ENCODE results near the gene TNNC1.

The TNNC1 gene

DNA sequence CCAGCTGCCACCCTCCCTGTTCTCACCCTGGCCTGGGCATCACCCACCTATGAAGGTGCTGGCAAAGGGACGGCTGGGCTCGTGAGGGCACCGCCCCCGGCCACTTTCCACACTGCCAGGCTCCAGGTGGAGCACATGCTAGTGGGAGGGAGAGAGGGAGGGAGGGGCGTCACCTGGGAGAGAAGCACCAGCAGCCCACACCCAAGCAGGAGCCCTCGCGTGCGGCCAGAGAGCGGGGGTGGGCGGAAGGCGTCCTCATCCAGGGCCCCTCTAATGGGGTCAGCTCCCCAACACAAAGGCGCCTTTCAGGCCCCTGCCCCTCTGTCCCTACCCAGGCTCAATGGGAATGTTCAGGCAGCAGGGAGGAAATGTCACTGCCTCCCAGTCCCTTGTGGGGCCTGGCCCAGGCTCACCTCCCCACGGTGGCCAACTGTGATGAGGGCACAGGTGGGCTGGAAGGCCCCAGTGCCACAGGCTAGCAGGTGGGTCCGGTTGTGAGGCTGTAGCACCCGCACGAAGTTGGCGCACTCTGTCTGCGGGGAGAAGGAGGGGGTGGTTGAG, 12.0 kb downstream of the TNNC1 start:
- no peak for DNase-seq

DNA sequence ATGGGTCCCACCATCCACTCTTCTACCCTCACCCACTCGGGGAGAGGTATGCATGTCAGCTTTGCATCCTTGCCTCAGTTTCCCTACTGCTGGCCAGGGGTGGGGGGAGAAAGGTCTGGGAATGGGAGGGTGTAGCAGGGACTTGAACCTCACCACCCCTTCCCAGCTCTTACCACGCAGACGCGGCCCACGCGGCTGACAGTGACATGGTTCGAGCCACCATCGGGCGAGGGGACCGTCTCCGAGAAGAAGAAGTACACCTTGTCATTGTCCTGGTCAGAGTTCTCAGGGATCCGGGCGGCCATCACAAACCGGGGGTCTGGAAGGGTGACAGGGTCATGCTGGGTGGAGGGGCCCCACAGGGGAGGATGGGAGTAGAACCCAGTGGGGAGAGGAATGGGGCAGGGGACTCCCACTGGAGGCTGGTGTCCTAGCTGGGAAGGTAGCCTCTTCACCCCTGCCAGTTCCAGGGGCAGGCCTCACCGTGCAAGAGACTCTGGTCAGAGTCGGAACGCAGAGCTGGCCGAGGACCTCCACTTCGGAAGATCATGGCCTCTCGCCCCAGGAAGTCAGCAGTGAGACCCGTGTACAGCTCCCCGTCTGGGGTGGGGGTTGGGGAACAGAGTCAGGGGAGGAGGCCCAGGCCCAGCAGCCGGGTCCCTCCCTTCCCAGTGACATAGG, 12.6 kb downstream of the TNNC1 start:
- DNase-seq: no peak

DNA sequence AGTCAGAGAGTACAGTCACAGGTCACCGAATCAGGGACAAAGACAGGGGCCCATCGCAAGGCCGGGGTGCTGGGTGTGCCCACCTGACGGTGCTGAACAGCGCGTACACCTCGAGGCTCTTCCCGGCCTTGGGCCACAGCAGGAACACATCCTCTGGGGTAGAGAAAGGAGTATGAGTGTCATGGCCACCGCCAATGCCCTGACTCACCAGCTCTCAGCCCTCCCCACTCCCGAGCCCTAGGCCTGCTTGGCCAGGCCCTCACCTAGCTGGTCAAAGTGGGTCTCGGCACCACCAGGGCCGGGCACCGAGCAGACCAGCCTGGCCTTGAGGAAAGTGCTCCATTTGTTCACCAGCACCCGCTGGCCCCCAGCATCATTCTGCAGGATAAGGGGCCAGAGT, 13.2 kb downstream of the TNNC1 start:
- DNase-seq: no peak

DNA sequence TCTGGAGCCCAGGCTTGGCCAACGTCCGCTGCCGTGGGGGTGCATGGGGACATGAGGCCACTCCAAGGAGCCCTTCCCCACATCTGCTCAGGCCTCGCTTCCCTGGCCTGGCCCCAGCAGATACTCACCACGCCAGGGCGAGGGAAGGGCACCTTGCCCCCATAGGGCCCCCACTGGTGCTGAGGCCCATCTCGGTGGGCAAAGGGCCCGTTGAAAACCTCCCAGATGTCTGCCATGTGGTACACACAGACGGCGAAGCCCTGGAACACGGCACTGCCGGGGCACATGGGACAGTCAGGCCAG, 13.6 kb downstream of the TNNC1 start:
- DNase-seq: no peak

DNA sequence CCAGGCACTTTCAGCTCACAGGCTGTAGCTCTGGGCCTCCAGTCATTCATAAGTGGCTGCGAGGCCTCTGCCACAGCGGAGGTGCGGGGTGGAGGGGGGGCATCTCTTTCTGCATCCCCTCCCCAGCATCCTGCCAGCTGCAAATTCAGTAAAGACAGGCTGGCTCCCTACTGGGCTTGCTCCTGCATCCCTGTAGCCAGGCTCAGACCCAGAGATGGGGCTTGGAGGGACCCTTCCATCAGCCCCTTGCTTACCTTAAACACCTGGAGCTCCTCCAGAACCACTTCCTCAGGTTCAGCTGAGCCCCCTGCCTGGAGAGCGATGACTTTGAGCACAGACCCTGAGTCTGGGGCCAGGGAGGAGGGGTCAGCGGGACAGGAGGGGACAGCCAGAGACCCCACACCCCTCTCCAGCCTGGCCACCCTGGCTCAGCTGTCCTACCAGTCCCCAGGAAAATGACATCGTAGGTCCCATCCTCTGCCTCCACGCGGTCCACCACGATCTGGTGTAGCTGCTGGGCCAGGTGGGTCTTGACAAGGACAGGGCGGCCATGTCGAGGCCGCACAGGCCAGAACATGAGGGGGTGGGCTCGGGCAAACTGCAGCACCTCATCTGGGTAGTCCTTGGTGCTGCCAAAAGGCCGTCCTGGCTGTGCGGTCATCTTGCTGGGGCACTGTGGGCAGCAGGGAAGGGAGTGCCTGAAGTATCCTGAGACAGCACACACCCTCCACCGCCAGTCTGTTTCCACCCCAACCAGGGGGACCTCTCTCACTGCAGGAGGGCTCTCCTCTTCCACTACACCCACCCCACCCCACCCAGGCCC, 14.2 kb downstream of the TNNC1 start:
- DNase-seq: no peak

DNA sequence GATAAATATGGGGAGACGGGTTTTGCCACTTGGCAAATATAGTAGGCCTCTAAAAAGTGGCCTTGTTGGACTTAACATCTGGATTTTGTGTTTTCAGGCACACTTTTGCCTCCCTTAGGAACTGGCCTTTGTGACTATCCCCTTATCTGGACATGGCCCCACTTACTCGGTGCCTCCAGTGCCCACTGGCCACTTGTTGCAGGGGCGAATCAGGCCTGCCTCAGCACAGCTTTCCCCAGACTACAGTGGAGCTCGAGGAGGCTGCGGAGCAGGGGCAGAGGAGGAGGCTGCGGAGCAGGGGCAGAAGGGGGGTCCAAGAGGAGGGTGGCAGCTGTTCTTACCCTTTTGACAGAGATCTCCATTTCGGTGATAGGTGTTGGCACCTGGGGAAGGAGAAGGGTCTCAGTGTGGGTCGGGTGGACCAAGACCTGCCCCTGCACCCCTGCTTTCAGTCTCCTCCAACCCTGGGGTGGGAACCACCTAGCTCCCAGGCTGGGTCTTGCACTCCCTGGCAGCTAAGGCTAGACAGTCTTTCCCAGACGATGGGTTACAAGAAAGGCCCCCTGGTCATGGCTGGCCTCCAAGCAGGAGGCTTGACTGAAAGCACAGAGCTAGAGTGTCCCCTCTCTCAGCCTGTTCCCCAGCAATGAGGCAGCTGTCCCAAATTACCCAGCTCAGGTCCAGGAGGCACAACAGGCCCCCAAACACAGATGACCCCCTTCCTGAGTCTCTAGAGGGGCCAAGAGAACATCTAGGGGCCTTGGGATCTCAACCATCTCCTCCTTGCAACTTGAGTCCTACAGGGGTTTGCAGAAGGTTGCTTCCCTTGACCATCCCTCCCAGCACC, 15.0 kb downstream of the TNNC1 start:
- DNase-seq: no peak

DNA sequence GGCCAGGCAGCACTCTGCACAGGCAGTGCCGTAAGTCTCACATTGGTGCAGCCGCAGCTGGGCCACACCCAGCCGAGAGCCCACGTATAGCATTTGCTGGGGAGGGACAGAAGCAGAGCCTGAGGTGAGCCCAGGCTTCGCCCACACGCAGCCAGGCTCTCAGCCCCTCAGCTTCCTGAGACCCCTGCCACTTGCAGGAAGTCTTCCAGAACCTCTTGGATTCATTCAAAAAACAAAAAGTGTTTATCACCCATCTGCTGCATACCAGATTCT, 15.8 kb downstream of the TNNC1 start:
- no peak for DNase-seq

DNA sequence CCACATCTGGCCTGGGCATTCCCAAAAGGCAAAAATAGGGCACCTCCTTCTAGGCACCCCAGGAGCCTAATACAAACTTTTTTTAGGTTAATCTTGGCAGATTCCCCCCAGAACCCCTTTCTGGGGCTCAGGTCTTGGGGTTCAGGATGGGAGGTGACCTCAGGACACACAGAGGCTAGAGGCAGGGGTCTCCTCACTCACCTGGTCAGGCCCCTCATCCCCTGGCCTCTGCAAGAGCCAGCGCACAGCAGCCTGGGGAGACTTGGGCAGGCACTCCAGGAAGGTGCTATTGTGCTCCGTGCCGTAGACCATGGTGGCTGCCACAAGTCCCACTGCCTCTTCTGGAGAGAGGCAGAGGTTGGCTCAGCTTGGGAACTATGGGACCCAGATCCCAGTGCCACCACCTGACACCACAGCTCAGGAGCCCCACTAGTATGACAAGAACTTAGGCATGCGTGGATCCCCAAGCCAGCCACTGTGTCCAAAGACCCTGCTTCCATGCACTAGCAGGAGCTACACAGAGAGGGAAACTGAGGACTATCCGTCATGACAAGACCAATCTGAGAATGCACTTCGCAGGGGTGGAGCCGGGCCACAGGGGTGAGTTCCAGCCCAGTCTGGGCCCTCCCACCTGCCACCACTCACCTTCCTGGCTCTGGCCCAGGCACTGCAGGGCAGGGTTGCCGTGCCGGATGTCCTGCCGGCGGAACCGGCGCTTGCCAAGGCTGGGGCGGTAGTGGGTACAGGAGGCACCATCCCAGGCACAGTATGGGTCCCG, 16.3 kb downstream of the TNNC1 start:
- DNase-seq: no peak

DNA sequence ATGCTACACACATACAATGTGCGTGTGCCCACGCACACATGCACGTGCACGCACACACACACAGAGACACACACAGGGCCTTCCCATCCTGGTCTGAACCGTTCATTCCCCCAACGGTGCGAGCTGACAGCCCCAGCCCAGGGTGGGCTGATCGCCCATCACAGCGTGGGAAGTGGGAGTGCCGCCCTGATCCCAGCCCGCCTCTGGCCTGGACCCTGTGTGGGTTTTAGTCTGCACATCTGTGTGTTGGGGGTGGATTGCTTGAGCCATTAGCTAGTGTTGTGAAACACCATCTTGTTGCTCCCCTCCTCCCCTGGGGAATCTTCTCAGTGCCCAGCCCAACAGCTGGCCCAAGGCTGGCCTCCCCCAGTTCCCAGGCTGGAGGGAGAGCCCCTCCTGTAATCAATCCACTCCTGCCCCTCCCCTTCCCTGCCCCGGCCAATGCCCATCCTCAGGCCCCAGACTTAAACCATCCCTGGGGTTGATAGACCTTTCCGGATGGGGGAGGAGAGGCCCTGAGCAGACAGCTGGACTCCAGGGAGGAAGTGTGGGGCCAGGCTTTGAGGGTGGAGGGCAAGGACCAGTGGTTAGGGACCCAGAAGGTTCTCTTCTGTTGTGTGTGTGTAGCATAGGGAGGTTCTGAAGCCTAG, 17.2 kb downstream of the TNNC1 start:
- no peak for DNase-seq

DNA sequence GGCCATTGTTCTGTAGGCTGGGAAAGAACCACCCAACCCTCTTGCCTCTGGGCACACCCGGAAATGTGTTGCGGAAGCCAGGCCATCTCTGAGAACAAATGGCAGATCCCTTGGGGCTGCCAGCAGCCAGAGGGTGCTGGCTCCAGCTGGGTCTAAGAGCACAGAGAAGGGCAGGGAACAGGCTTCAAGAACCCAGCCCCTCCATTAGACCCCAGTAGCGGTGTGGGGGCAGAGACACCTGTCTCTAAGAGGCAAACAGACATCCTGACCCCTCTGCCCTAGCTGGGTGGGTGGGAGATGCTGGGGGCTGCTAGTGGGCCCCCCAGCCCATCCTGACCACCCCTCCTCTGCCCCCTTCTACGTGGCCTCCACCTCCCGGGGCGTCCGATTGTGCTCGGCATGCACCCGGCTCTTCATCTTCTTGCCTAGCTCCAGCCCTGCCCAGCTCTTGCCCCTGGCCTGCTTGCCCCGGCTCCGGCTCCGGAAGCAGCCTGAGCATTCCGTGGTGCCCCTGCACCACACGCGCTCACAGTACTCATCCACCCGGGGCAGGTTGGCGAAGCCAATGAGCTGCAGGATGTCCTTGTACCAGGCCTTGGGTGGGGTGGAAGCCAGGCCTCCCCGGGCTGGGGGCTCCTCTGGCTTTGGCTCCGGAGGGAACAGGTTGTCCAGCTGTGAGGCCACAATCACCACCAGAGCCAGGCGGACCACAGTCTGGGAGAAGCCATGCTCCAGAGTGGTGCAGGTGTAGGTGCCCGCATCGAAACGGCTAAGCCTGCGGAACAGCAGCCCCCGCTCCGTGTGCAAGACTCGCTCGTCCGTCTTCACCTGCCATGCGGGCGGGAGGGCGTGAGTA, 18.4 kb downstream of the TNNC1 start:
- no peak for DNase-seq

DNA sequence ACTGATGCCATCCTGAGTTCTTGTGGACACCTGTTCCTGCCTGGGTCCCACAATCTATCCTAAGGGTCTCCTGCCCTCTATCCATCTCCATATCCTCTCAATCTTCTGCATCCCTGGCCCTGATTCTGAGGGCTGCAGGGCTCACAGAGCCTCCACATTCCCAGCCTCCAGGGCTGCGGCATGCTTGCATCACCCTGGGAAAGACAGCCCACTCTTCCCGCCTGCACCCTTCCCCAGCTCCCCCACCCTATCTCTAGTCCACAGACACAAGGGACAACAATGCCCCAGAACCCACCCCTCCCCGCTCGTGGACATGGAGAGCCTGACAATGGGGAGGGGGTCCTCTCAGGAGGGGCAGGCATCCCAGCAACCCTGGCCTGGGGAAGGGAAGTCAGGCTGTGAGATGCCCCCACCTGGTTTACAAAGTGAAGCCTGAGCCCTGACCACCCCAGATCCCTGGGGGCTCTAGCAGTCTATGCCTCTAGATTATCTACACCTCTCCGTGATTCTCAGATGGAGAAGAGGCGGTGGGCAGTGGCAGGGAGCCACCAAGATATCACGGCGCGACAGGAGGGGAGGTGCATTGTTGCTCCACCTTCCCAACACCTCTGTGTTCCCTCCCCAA, 19.2 kb downstream of the TNNC1 start:
- no peak for DNase-seq

DNA sequence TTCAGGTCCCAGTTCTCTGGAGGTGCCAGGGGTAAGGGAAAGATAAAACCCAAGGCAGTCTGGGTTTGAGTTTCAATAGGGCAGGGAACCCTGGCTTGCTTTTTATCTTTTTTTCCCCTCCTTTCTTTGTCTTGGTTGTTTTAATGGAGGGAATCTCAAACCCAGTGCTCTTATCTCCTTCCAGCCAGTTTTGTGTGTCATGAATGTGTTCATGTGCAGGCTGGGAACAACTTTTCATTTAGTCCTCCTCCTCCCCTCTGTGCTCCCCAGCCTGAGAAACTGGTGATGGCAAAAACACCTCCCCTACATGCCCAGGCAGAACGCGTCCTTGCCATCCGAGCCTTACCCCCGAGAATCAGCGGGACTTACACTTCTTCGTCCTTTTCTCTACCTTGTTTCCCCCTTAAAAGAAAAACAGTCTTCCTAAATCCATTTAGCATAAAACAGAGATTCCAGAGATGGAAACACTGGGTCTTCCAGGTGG, 19.8 kb downstream of the TNNC1 start:
- DNase-seq: no peak

DNA sequence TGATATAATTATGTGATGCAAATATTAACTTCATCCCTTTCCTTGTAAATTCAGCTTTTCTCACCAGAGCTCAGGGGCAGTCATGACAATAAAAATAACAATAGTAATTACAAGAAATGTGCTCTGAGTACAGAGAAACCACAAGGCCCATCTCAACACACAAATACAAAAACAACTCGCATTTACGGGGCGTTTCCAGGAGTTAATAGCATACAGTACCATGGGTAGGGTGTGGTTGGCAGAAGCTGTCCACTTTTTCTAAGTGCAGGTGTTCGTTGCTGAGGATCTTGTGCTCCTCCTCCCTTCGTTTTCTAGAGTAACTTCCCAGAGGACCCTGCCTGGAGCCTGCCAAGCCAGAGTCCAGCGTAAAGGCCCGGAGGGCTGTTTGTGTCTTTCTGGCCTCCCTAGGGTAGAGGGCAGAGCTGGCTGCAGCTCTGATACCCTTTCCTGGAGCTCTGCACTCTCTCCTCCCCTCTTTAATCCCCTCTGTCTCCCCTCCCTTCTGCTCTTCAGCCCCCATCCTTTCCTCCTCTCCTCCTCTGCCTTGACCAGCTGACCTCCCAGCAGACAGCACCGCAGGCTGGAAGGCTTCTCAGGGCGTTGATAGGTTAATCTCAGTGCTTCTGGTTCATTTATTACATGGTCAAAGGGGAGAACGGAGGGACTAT, 20.4 kb downstream of the TNNC1 start:
- DNase-seq: no peak

DNA sequence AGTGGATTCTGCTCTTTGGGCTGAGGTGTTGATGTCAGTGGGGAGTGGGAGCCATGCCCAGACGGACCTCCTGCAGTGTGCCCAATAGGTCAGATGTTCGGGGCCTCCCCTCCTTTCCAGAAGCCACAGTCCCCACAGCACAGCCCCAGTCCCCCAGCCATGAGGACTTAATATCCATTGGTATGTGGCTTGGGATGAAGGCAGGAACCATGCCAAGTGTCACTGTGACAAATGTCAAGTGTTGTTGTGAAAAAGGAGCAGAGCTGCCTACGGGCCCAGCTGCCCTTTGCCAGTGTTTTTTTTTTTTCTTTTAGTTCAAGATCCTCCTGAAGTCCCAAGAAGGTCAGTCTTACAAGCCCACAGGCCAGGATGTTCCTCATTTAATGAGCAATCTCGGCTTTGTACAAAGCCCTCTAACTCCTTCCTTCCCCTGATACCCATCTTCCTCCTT, 21.1 kb downstream of the TNNC1 start:
- no peak for DNase-seq

DNA sequence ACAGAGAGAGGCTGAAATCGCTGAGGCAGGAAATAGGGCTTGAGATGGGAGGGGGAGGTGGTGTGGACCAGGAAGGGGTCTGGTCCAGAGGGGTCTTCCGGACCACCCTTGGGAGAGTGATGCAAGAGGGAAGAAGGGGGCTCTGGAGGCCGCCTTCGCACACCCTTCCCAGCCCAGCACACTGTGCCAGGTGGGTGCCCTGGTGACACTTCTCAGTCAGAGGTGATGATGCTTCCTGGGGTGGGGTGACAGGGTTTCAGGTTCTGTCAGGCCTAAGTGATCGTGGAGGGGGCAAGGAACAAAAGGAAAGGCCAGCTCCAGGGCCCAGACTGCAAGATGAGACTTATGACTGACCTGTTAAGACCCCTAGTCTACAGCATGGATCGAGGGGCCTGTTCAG, 21.6 kb downstream of the TNNC1 start:
- no peak for DNase-seq

DNA sequence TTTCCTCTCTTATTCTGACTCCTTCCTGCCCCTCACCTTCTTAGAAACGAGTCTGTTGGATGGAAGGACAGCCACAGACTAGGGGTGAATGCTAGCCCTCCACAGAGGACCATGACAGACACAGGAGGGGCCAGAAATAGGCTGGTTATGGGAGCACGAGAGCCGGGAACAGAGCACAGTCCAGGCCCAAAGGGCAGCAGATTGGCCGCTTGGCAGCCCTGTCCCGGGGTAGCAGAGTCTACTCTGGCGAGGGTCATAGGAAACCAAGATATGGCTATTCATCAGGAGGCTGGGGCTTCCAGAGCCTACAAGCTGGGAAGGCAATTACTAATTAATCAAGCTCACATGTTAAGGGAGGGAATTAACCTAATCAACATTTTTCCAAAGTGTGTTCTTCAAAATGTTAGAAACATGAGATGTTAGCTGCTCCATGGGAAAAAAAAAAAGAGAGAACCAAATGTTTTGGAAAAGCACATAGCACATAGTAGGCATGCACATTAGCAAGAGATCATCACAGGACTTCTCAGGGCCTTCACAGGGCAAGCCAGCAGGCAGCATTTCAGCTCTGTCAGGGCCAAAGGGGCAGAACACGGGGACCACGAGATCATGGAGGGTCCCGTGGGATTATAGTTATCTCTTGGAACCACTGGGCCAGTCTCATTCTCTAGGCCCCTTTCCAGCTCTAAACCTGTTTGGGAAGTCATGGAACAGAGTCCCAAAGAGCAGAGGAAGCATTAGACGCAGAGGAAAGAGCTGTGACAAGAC, 22.2 kb downstream of the TNNC1 start:
- no peak for DNase-seq

DNA sequence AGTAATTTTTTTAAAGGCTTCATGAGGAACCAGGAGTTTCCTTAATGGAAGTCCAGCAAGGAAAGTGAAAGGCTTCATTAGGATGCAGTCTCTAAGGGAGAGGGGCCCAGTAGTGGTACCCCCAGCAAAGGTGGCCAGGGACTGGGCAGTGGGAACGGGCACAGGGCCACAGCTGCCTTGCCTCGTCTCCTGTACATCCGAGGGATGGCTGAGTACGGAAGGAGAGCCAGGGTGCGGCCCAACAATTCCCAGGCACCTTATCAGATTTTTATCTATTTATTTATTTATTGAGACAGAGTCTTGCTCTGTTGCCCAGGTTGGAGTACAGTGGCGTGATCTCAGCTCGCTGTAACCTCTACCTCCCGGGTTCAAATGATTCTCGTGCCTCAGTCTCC, 23.4 kb downstream of the TNNC1 start:
- DNase-seq: no peak

DNA sequence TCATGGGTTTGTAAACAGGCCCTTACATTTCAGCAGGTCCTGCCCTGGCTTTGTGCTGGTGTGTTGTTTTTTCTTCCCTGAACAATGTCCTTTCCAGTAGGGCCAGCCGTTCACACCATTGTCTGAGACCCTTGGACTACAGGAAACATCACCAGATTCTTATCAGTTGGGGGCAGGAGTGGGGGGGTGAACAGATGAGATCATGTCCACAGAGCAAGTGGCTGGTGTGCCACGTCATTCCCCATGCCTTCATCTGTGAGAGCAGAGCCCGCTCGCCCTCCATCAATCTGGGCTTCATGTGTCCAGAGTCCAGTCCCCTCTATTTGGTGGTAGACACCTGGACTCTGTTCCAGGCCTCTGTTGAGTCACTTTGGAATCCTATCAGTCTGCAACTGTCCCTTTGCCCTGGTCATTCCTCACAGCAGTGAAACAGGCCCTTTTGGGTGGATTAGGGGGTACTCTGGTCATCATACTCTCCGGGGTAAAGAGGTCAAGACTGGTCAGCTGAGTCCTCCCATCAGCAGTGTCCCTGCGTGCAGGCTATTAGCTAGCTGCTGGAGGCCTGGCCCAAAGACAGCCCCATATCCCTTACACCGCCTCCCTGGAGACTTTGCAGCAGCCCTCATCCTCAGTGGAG, 23.9 kb downstream of the TNNC1 start:
- DNase-seq: no peak

DNA sequence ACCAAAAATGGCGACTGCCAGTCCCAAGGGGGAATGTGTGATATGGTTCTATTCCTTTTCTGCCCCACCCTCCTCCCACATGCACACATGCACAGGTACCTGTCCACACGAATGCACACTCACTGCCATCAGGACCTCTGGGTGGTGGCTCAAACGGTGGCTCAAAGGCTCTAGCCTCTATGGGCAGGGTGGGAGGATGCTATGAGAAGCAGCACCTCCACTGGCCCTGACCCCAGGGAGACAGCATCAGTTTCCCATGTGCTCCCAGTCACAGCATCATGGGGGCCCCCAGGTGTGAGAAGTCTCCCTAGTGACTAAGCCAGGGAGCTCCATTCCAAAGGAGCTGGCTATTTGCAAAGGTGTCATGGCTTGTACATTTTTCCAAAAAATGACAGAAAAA, 24.8 kb downstream of the TNNC1 start:
- DNase-seq: no peak
